HG03060 (cell line): Measurements from ENCODE around the gene ZCCHC8.
"Not testable (repeated sequence)": the region's sequence is repeated elsewhere in the genome, so short reads cannot be mapped to it uniquely, and the experiment has no call there.

ENCODE experiments used
- ATAC-seq: cut with Tn5 transposase; IDR thresholded peaks from one replicate; pipeline ENCODE4 v1.9.1; 2021; ENCODE audit warnings: low read depth, moderate number of reproducible peaks; ENCODE audit not compliant: unreplicated experiment

The ZCCHC8 gene

GRCh38 chr12:122437656-122438121 is 63.0 kb downstream of the ZCCHC8 start:
- no peak for ATAC-seq

GRCh38 chr12:122435186-122435585 is 65.5 kb downstream of the ZCCHC8 start:
- no peak for ATAC-seq

- not testable (repeated sequence) for ATAC-seq
Observed at GRCh38 chr12:122429043-122429442, 71.7 kb downstream of the ZCCHC8 start.

GRCh38 chr12:122427403-122427802 is 73.3 kb downstream of the ZCCHC8 start:
- no peak for ATAC-seq

- ATAC-seq = no peak
Observed at GRCh38 chr12:122423258-122424165, 77.2 kb downstream of the ZCCHC8 start.

GRCh38 chr12:122422730-122423257 is 77.9 kb downstream of the ZCCHC8 start:
- ATAC-seq = no peak

GRCh38 chr12:122421821-122422729 is 78.7 kb downstream of the ZCCHC8 start, which contains the start of gene CLIP1:
CLIP1 (minus strand) TSS chr12:122422669; CDS start chr12:122380452, 42,217 bp downstream.
- no peak for ATAC-seq
